ENCODE results near the gene FAM120B. TPM values are rescaled to one million over a fixed set of nuclear protein-coding genes. Genes with fewer than 3 reads are reported as not detected.

Gene FAM120B
- total RNA-seq, 1 experiment from 2014 or later, result 16.7 TPM

GRCh38 chr6:170271771-170272314, 34.7 kb upstream of the FAM120B start:
- no peak overlapping the region for H3K18ac ChIP-seq (ENCODE audit: insufficient read length, low read depth, low read length)
- Mint-ChIP-seq H3K27ac (no peak overlapping the region), H3K27me3 (ENCODE audit: low read depth) (peaks cover 12% of the 10 kb centered on the region), H3K4me3 (no peak overlapping the region), H3K36me3 (ENCODE audit: insufficient read depth in 1 of 3, low read depth in 3 of 3) (no peaks in the 10 kb centered on the region), H3K9me3 (no peaks in the 10 kb centered on the region), H3K4me1 (peaks cover 15 to 20% of the 10 kb centered on the region in 2 experiments)
- no peak overlapping the region for H4K91ac ChIP-seq (ENCODE audit: insufficient read length, low read depth, low read length)
- no peak overlapping the region for H2BK20ac ChIP-seq (ENCODE audit: low read depth, low read length, poor library complexity, severe bottlenecking)
- no peak overlapping the region for H3K56ac ChIP-seq (ENCODE audit: insufficient read length, low read depth, low read length)
- no peaks in the 10 kb centered on the region for H3K23me2 ChIP-seq (ENCODE audit: insufficient read length, low read depth, low read length, poor library complexity, severe bottlenecking)
- H3K4ac ChIP-seq (ENCODE audit: low read depth, low read length), result no peak overlapping the region
- H3K23ac ChIP-seq (ENCODE audit: insufficient read length, low read depth, low read length), result no peak overlapping the region
- no peak overlapping the region for H4K5ac ChIP-seq (ENCODE audit: insufficient read length, low read depth, low read length)
- H3K27ac ChIP-seq (ENCODE audit: insufficient read length, low read depth, low read length), result no peak overlapping the region
- H3K4me2 ChIP-seq (ENCODE audit: insufficient read depth, insufficient read length, low read length), result no peak overlapping the region
- WGBS (ENCODE audit: extremely low coverage, insufficient read length, low lambda C conversion rate), result no CpG with 5 or more reads among the region's 32 CpGs
- no peak overlapping the region for H2AFZ ChIP-seq (ENCODE audit: low read length)
- no peak overlapping the region for H2BK15ac ChIP-seq (ENCODE audit: low read depth, low read length)
- H2AK5ac ChIP-seq (ENCODE audit: insufficient read length, low read length), result no peak overlapping the region
- no peak overlapping the region for H3K14ac ChIP-seq (ENCODE audit: insufficient read depth, low read length)
- H2BK5ac ChIP-seq (ENCODE audit: insufficient read length, low read length), result no peak overlapping the region
- no peak for TF ChIP-seq CTCF (conservative IDR thresholded peaks at IDR 0.05)
- no peak overlapping the region for H2BK120ac ChIP-seq (ENCODE audit: low read depth, low read length, poor library complexity, severe bottlenecking)
- no peak for DNase-seq
- H3K4me1 ChIP-seq (ENCODE audit: insufficient read depth, low read length), result no peaks in the 10 kb centered on the region
- H3K27me3 ChIP-seq (ENCODE audit: insufficient read depth, low read length), result no peaks in the 10 kb centered on the region
- no peaks in the 10 kb centered on the region for H3K79me1 ChIP-seq (ENCODE audit: insufficient read depth, low read depth, low read length, poor library complexity, severe bottlenecking)
- H4K8ac ChIP-seq (replicated peaks; ENCODE audit: insufficient read length, low read depth, low read length), result no peak overlapping the region
- no peaks in the 10 kb centered on the region for H4K20me1 ChIP-seq (ENCODE audit: control insufficient read depth, insufficient read depth, insufficient read length)
- H3K9me3 ChIP-seq (ENCODE audit: control insufficient read depth, low read depth, low read length), result no peaks in the 10 kb centered on the region
- H3T11ph ChIP-seq (ENCODE audit: low read length), result no peak overlapping the region
- no peak overlapping the region for H3K9ac ChIP-seq (ENCODE audit: extremely low read depth, insufficient read length, low read length)
- no peaks in the 10 kb centered on the region for H3K79me2 ChIP-seq (ENCODE audit: insufficient read depth, low read length)
- H2BK12ac ChIP-seq (ENCODE audit: insufficient read length, low read depth, low read length), result no peak overlapping the region

Data from H9 (cell line).